Left lung (tissue), 10 donors: ENCODE results near the gene SLC2A13. TPM values are rescaled to one million over a fixed set of nuclear protein-coding genes. Genes with fewer than 3 reads are reported as not detected.

Source experiments
- ATAC-seq: fragments of 200-7000 bp; cut with Tn5 transposase; one replicate; pipeline ENCODE4 v1.9.1; 2020; ENCODE audit warnings: moderate library complexity
- DNase-seq, 4 donors: peaks; one replicate each; pipeline ENCODE4 v3.0.0-alpha.2; 2013 to 2020
- H3K27ac ChIP-seq, 2 donors: fragments of 200-600 bp; sonication (generic) in 1 of 2; one replicate each; pipeline versions ENCODE4 v1.5.0 to v1.8.0; 2020 to 2021
- H3K27me3 ChIP-seq, 2 donors: fragments of 200-600 bp; sonication (generic) in 1 of 2; one replicate each; pipeline versions ENCODE4 v1.5.0 to v1.8.0; 2020 to 2021
- H3K36me3 ChIP-seq, 2 donors: fragments of 200-600 bp; sonication (generic) in 1 of 2; one replicate each; pipeline versions ENCODE4 v1.5.0 to v1.8.0; 2020 to 2021
- H3K4me1 ChIP-seq, 2 donors: fragments of 200-600 bp; one replicate each; pipeline ENCODE4 v1.8.0; 2021
- H3K4me3 ChIP-seq, 2 donors: fragments of 200-600 bp; sonication (generic) in 1 of 2; one replicate each; pipeline versions ENCODE4 v1.5.0 to v1.8.0; 2020 to 2021; ENCODE audit warnings: mild to moderate bottlenecking in 1 of 2
- H3K9me3 ChIP-seq, 2 donors: fragments of 200-600 bp; sonication (generic) in 1 of 2; one replicate each; pipeline versions ENCODE4 v1.5.0 to v1.8.0; 2020 to 2021
- intact Hi-C, 2 donors: fragments of 100-400 bp; cut with DNase I; formaldehyde crosslinking; loops; one replicate each; pipeline versions ENCODE4 v1.11.2 to v1.14.2; 2022
- polyA plus RNA-seq, 6 donors: library from polyadenylated mRNA; unstranded; fragments of 120-200 nt; gene quantifications; one replicate each; pipeline ENCODE4 v1.2.1, GENCODE V29; 2013; ENCODE audit not compliant: insufficient read length in 6 of 6
- total RNA-seq, 2 donors: library from RNA; stranded (reverse); fragmentation: NEBNext Ultra II Directional; extraction: Animal tissue kit (Norgen Biotek cat#: 25700); gene quantifications; one replicate each; pipeline ENCODE4 v1.2.1, GENCODE V29; 2021
- TF ChIP-seq, protein P1 (sequence below), 2 donors: fragments of 200-600 bp; sonication (generic) in 1 of 2; IDR thresholded peaks; one replicate each; pipeline versions ENCODE4 v1.5.0 to v1.8.0; 2021; ENCODE audit warnings: antibody characterized with exemption in 2 of 2
- donor health status: DM: no; HTN: yes; CAD: no.
- donor health status: DM: no; HTN: no; CAD: no.

The SLC2A13 gene
- total and polyA plus RNA-seq, 8 donors: 5.8 to 14.6 (median 7.8) TPM

DNA sequence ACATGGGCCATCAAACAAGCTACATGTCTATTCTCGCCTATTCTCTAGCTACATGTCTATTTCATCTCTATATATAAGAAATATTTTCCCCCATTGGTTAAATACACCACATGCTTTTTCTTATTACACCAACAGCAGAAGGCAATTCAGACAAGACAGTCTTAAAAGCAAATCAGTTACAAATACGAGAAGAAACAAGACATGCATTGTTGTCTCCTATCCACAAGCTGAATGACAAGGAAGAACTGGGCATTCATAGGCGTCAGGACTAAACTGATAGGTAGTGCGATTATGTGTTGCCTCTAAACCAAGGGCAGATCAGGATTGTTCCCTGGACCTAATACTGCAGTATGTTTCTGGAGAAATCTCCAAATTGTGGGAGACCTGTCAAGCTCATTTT is 19.4 kb downstream of the SLC2A13 start:
- TF ChIP-seq, protein P1, sequence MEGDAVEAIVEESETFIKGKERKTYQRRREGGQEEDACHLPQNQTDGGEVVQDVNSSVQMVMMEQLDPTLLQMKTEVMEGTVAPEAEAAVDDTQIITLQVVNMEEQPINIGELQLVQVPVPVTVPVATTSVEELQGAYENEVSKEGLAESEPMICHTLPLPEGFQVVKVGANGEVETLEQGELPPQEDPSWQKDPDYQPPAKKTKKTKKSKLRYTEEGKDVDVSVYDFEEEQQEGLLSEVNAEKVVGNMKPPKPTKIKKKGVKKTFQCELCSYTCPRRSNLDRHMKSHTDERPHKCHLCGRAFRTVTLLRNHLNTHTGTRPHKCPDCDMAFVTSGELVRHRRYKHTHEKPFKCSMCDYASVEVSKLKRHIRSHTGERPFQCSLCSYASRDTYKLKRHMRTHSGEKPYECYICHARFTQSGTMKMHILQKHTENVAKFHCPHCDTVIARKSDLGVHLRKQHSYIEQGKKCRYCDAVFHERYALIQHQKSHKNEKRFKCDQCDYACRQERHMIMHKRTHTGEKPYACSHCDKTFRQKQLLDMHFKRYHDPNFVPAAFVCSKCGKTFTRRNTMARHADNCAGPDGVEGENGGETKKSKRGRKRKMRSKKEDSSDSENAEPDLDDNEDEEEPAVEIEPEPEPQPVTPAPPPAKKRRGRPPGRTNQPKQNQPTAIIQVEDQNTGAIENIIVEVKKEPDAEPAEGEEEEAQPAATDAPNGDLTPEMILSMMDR (IDR thresholded peaks at IDR 0.05): no peak
- Histone ChIP-seq H3K4me3 (no peak overlapping the region), H3K36me3 (no peaks in the 10 kb centered on the region), H3K4me1 (no peaks in the 10 kb centered on the region), H3K27me3 (no peaks in the 10 kb centered on the region), H3K27ac (no peak overlapping the region), H3K9me3 (no peaks in the 10 kb centered on the region)
- intact Hi-C loops: no loop called here
- ATAC-seq (no peak), DNase-seq (no peak)

DNA sequence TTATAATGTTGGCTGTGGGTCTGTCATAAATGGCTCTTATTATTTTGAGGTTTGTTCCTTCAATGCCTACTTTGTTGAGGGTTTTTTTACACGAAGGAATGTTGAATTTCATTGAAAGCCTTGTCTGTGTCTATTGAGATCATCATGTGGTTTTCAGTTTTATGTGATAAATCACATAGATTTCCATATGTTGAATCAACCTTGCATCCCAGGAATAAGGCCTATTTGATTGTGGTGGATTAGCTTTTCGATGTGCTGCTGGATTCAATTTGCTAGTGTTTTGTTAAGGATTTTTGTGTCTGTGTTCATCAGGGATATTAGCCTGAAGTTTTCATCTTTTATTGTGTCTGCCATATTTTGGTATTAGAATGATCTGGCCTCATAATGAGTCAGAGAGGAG is 27.6 kb downstream of the SLC2A13 start:
- H3K4me3 ChIP-seq: no peak overlapping the region
- TF ChIP-seq, protein P1 (IDR thresholded peaks at IDR 0.05): no peak
- no peaks in the 10 kb centered on the region for H3K27me3 ChIP-seq
- DNase-seq: no peak
- no peak for ATAC-seq
- H3K36me3 ChIP-seq: no peaks in the 10 kb centered on the region
- H3K9me3 ChIP-seq: peaks cover 0 to 2% of the 10 kb centered on the region in 2 donors
- no peak overlapping the region for H3K27ac ChIP-seq
- H3K4me1 ChIP-seq: no peaks in the 10 kb centered on the region
- intact Hi-C loops: no loop called here

DNA sequence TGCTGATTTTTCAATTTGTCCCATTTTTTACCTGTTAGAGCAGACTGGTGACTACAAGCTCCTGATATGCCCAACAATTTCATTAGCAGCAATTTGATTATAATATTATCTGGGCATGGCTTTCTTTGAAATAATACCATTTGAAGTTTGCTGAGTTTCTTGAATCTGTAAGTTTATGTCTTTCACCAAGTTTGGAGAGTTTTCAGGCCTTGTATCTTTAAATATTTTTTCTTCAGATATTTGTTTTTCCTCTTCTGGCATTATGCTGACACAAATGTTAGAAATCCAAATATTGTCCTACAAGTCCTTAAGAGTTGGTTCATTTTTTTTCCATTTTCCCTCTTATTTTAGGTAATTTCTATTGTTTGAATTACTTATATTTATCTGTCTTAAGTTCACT is 30.4 kb downstream of the SLC2A13 start:
- H3K36me3 ChIP-seq: no peaks in the 10 kb centered on the region
- intact Hi-C loops: no loop called here
- no peaks in the 10 kb centered on the region for H3K4me1 ChIP-seq
- H3K27me3 ChIP-seq: no peaks in the 10 kb centered on the region
- no peak overlapping the region for H3K27ac ChIP-seq
- H3K9me3 ChIP-seq: peaks cover 0 to 2% of the 10 kb centered on the region in 2 donors
- H3K4me3 ChIP-seq: no peak overlapping the region
- ATAC-seq: no peak
- TF ChIP-seq, protein P1 (IDR thresholded peaks at IDR 0.05): no peak
- DNase-seq: no peak

DNA sequence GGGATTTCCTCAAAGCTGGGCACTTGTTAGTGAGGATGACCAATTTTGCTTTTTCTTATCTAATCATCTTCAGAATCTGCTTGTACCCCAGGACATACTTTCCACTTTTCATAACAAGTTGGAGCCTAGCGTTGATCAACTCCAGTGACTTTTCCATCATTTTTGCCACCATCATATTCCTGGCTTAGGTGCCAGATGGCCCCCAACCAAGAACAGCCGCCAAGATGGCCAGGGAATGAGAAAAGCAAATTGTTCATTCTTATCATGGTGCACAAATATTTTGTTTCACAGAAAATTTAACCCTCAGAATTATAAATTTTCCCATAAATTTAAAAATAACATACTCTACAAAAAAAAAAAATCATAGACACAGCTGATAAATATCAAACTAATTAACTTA is 37.5 kb downstream of the SLC2A13 start:
- no peaks in the 10 kb centered on the region for H3K9me3 ChIP-seq
- TF ChIP-seq, protein P1 (IDR thresholded peaks at IDR 0.05): no peak
- intact Hi-C loops: no loop called here
- DNase-seq (no peak), ATAC-seq (no peak)
- H3K4me1 ChIP-seq: no peaks in the 10 kb centered on the region
- H3K27me3 ChIP-seq: no peaks in the 10 kb centered on the region
- no peaks in the 10 kb centered on the region for H3K36me3 ChIP-seq
- H3K4me3 ChIP-seq: no peak overlapping the region
- H3K27ac ChIP-seq: no peak overlapping the region

DNA sequence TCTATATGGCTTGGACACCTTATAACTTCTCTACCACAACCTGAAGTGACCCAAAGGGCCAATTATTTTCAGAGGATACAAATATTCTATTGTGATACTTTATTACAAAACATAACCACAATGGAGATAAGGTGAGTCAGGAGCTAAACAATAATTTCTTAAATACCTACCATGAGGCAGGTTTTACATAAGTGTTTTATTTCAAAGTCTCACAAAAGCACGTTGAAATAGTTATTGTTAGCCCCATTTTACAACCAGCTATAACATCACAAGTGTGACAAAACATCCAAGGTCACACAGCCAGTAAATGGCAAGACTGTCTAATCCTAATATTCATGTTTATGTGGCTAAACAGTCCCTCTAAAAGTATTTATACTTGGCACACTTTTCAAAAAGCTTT is 40.2 kb downstream of the SLC2A13 start:
- no peaks in the 10 kb centered on the region for H3K4me1 ChIP-seq
- no peaks in the 10 kb centered on the region for H3K27me3 ChIP-seq
- TF ChIP-seq, protein P1 (IDR thresholded peaks at IDR 0.05): no peak
- H3K9me3 ChIP-seq: no peaks in the 10 kb centered on the region
- DNase-seq: no peak
- no peaks in the 10 kb centered on the region for H3K36me3 ChIP-seq
- no peak for ATAC-seq
- H3K27ac ChIP-seq: no peak overlapping the region
- intact Hi-C loops: no loop called here
- no peak overlapping the region for H3K4me3 ChIP-seq
